HCT116 (cell line): ENCODE data around the gene SRGAP3. TPM values are rescaled to one million over a fixed set of nuclear protein-coding genes. Genes with fewer than 3 reads are reported as not detected.

ENCODE experiments used
- ATAC-seq: fragments of 200-7000 bp; cut with Tn5 transposase; 2 replicates; pipeline ENCODE4 v1.9.1; 2020; ENCODE audit warnings: mild to moderate bottlenecking, moderate library complexity
- BruUV-seq: library from RNA; stranded (reverse); fragments of 400-500 nt; replicated peaks from 2 replicates; lab custom pipeline; 2021; lab: Mats Ljungman, UMichigan
- CTCF ChIA-PET: fragments of 300-600 bp; sonication (Branson Sonifier 250); formaldehyde crosslinking; loops from one replicate; lab custom pipeline; 2021; ENCODE audit warnings: antibody characterized with exemption; lab: Charles Lee
- POLR2A ChIA-PET: fragments of 300-600, 350-600 bp; sonication (Branson Sonifier 250); formaldehyde crosslinking; loops from one replicate; lab custom pipeline; 2021; ENCODE audit warnings: antibody characterized with exemption; lab: Charles Lee
- RAD21 ChIA-PET, 2 experiments: fragments of 300-600 bp; sonication (Branson Sonifier 250); formaldehyde crosslinking; loops; one replicate each; lab custom pipeline; 2023; ENCODE audit warnings: low total read pairs in 2 of 2; ENCODE audit not compliant: uncharacterized antibody in 2 of 2, unreplicated experiment in 2 of 2, low non-redundant PET in 1 of 2; lab: Charles Lee
- DNase-seq: peaks from one replicate; pipeline ENCODE4 v3.0.0-alpha.2; 2010; ENCODE audit warnings: low read depth, low spot score
- H2AFZ ChIP-seq: fragments of 200-600 bp; shearing (Covaris generic), sonication (generic); 2 replicates; pipeline ENCODE4 v1.6.1; 2017; ENCODE audit warnings: low read depth, mixed run types, mixed read lengths, antibody characterized with exemption, low read length; ENCODE audit not compliant: poor library complexity, severe bottlenecking
- H3K27ac ChIP-seq: 2 replicates; pipeline ENCODE4 v1.5.1; 2012; ENCODE audit warnings: low read depth, low read length
- H3K27me3 ChIP-seq: fragments of 200-600 bp; sonication (generic); 2 replicates; pipeline ENCODE4 v1.6.1; 2016; ENCODE audit warnings: mixed run types, low read length, mixed read lengths; ENCODE audit not compliant: insufficient read depth
- H3K36me3 ChIP-seq, 2 experiments: fragments of 200-500 bp in 1 of 2; fragments of 200-600 bp in 1 of 2; sonication (Bioruptor generic) in 1 of 2; sonication (generic) in 1 of 2; 2 replicates each; pipeline versions ENCODE4 v1.5.1 to v1.6.1; 2014 to 2016; ENCODE audit warnings: low read length in 2 of 2, inconsistent platforms in 1 of 2, mixed read lengths in 1 of 2, mixed run types in 1 of 2; ENCODE audit not compliant: insufficient read depth in 2 of 2, control insufficient read depth in 1 of 2
- H3K4me1 ChIP-seq, 2 experiments: fragments of 200-600 bp in 1 of 2; sonication (generic) in 1 of 2; 2 replicates each; pipeline versions ENCODE4 v1.5.1 to v1.6.1; 2012 to 2017; ENCODE audit warnings: low read length in 2 of 2, inconsistent platforms in 1 of 2, mild to moderate bottlenecking in 1 of 2, mixed read lengths in 1 of 2, mixed run types in 1 of 2, moderate library complexity in 1 of 2; ENCODE audit not compliant: insufficient read depth in 2 of 2, control insufficient read depth in 1 of 2
- H3K4me2 ChIP-seq: fragments of 200-600 bp; sonication (generic); 2 replicates; pipeline ENCODE4 v1.6.1; 2017; ENCODE audit warnings: mixed run types, low read length, mixed read lengths
- H3K4me3 ChIP-seq, 2 experiments: fragments of 200-600 bp in 1 of 2; sonication (generic) in 1 of 2; replicated peaks in 1 of 2; 2 replicates each; pipeline ENCODE4 v1.5.1; 2011 to 2016; ENCODE audit warnings: low read length in 2 of 2, control low read depth in 1 of 2, low read depth in 1 of 2, mild to moderate bottlenecking in 1 of 2, mixed read lengths in 1 of 2, mixed run types in 1 of 2
- H3K79me2 ChIP-seq: fragments of 200-600 bp; sonication (generic); 2 replicates; pipeline ENCODE4 v1.6.1; 2017; ENCODE audit warnings: mild to moderate bottlenecking, mixed run types, low read length, moderate library complexity, mixed read lengths; ENCODE audit not compliant: insufficient read depth
- H3K9ac ChIP-seq: fragments of 200-600 bp; sonication (generic); 2 replicates; pipeline ENCODE4 v1.6.1; 2016; ENCODE audit warnings: low read length, mixed read lengths
- H3K9me2 ChIP-seq: fragments of 200-600 bp; sonication (generic), shearing (Covaris generic); 2 replicates; pipeline ENCODE4 v1.6.1; 2017; ENCODE audit warnings: mixed run types, mild to moderate bottlenecking, moderate library complexity; ENCODE audit not compliant: insufficient read depth
- H3K9me3 ChIP-seq, 2 experiments: fragments of 200-500 bp in 1 of 2; fragments of 200-600 bp in 1 of 2; sonication (Bioruptor generic) in 1 of 2; sonication (generic) in 1 of 2; 2 replicates each; pipeline ENCODE4 v1.6.1; 2014 to 2017; ENCODE audit warnings: low read length in 2 of 2, mixed read lengths in 2 of 2, inconsistent platforms in 1 of 2, low read depth in 1 of 2, mild to moderate bottlenecking in 1 of 2, mixed run types in 1 of 2, moderate library complexity in 1 of 2; ENCODE audit not compliant: control insufficient read depth in 1 of 2, insufficient read depth in 1 of 2
- H4K20me1 ChIP-seq: fragments of 200-600 bp; sonication (generic), shearing (Covaris generic); 2 replicates; pipeline ENCODE4 v1.6.1; 2017; ENCODE audit warnings: mixed run types, mild to moderate bottlenecking, moderate library complexity; ENCODE audit not compliant: insufficient read depth
- CBX3 ChIP-seq: IDR thresholded peaks from 2 replicates; pipeline ENCODE4 v1.6.1; 2012; ENCODE audit warnings: low read depth
- CEBPB ChIP-seq: IDR thresholded peaks from 2 replicates; pipeline ENCODE4 v1.6.1; 2012; ENCODE audit warnings: low read depth
- EGR1 ChIP-seq: IDR thresholded peaks from 2 replicates; pipeline ENCODE4 v1.6.1; 2012; ENCODE audit warnings: low read depth
- ELF1 ChIP-seq: IDR thresholded peaks from 2 replicates; pipeline ENCODE4 v1.6.1; 2012; ENCODE audit warnings: low read depth, borderline replicate concordance
- EZH2 ChIP-seq: fragments of 200-600 bp; sonication (generic); IDR thresholded peaks from 2 replicates; pipeline ENCODE4 v1.6.1; 2017; ENCODE audit warnings: antibody characterized with exemption, mixed run types
- FOSL1 ChIP-seq: IDR thresholded peaks from 2 replicates; pipeline ENCODE4 v1.6.1; 2012; ENCODE audit warnings: low read depth
- JUND ChIP-seq: IDR thresholded peaks from 2 replicates; pipeline ENCODE4 v1.6.1; 2012
- POLR2A ChIP-seq: IDR thresholded peaks from 2 replicates; pipeline ENCODE4 v1.7.0; 2011; ENCODE audit warnings: borderline replicate concordance; ENCODE audit not compliant: insufficient read depth, insufficient read length; ENCODE audit errors: extremely low read depth
- POLR2AphosphoS5 ChIP-seq: IDR thresholded peaks from 2 replicates; pipeline ENCODE4 v1.6.1; 2011; ENCODE audit warnings: mild to moderate bottlenecking, low read depth, low read length, moderate library complexity
- RAD21 ChIP-seq: IDR thresholded peaks from 2 replicates; pipeline ENCODE4 v1.6.1; 2012; ENCODE audit warnings: low read depth, mild to moderate bottlenecking
- SIN3A ChIP-seq: IDR thresholded peaks from 2 replicates; pipeline ENCODE4 v1.6.1; 2012; ENCODE audit warnings: low read depth
- SRF ChIP-seq: IDR thresholded peaks from 2 replicates; pipeline ENCODE4 v1.6.1; 2012; ENCODE audit warnings: low read depth
- TCF7L2 ChIP-seq: IDR thresholded peaks from 2 replicates; pipeline ENCODE4 v1.7.0; 2011; ENCODE audit warnings: borderline replicate concordance, inconsistent platforms; ENCODE audit not compliant: insufficient read depth, insufficient read length; ENCODE audit errors: extremely low read depth
- YY1 ChIP-seq: IDR thresholded peaks from 2 replicates; pipeline ENCODE4 v1.6.1; 2011; ENCODE audit warnings: low read length, low read depth, moderate library complexity, mild to moderate bottlenecking; ENCODE audit not compliant: insufficient replicate concordance; ENCODE audit errors: extremely low read depth
- ZFX ChIP-seq: fragments of 450-650 bp; IDR thresholded peaks from 2 replicates; pipeline ENCODE4 v1.6.1; 2017
- ZNF274 ChIP-seq: fragments of 200-500 bp; sonication (Bioruptor generic); IDR thresholded peaks from 2 replicates; pipeline ENCODE4 v1.6.1; 2014; ENCODE audit warnings: mild to moderate bottlenecking, low read depth, low read length, inconsistent platforms
- intact Hi-C: fragments of 100-400 bp; cut with micrococcal nuclease; formaldehyde crosslinking; loops from 2 replicates; pipeline ENCODE4 v1.10.0; 2022
- total RNA-seq: library from RNA; stranded (reverse); gene quantifications from one replicate; pipeline ENCODE4 v1.2.1, GENCODE V29; 2021; ENCODE audit not compliant: unreplicated experiment
- TF ChIP-seq, protein P1 (sequence below), 3 experiments: fragments of 200-600 bp in 1 of 3; sonication (generic) in 1 of 3; IDR thresholded peaks in 2 of 3; conservative IDR thresholded peaks in 1 of 3; 2 replicates each; pipeline ENCODE4 v1.5.1; 2012 to 2017; ENCODE audit warnings: low read depth in 2 of 3, low read length in 2 of 3, antibody characterized with exemption in 1 of 3, borderline replicate concordance in 1 of 3, control low read depth in 1 of 3, mild to moderate bottlenecking in 1 of 3, mixed read lengths in 1 of 3, mixed run types in 1 of 3, moderate library complexity in 1 of 3; ENCODE audit not compliant: insufficient read depth in 1 of 3
- TF ChIP-seq, protein P2 (sequence below): IDR thresholded peaks from 2 replicates; pipeline ENCODE4 v1.6.1; 2012

The SRGAP3 gene
- total RNA-seq, 1 experiment from 2014 or later: 8.3 TPM

DNA sequence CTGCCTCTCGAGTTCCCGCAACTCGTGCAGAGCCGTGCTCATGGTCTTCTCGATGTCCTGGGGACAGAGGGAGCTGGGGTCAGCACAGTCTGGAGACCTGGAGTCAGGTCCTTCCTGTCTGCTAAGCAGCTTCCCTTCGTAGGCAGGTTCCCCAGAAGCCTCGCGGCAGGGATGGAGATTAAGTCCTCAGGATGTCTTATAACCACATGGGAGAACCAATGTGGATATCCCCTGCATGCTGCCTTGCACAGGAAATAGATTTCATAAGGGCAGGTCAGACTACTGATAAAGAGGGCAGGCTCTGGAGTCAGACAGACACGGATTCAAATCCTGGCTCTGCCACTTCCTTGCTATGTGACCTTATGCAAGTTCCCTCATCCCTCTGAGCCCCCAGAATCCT lies 263.6 kb downstream of the SRGAP3 start:
- Histone ChIP-seq H4K20me1 (no peaks in the 10 kb centered on the region), H2AFZ (no peak overlapping the region), H3K4me3 (no peak overlapping the region), H3K27ac (no peak overlapping the region), H3K79me2 (no peaks in the 10 kb centered on the region), H3K9ac (no peak overlapping the region), H3K9me2 (no peaks in the 10 kb centered on the region), H3K4me1 (no peaks in the 10 kb centered on the region), H3K27me3 (no peaks in the 10 kb centered on the region; the same call in 1 of the 2 replicates), H3K36me3 (no peaks in the 10 kb centered on the region), H3K9me3 (0 out of 4 replicates have a peak, but pooled peaks cover 0 to 3% of the 10 kb centered on the region in 2 experiments), H3K4me2 (no peak overlapping the region)
- ATAC-seq (no peak), DNase-seq (no peak)
- POLR2A ChIA-PET: no interaction called here
- intact Hi-C loops: no loop called here
- RAD21 ChIA-PET: no interaction called here
- TF ChIP-seq ELF1 (no peak), YY1 (no peak), EGR1 (no peak), POLR2A (no peak), ZFX (no peak), ZNF274 (no peak), POLR2AphosphoS5 (no peak), RAD21 (no peak), EZH2 (no peak), TCF7L2 (no peak), SRF (no peak), JUND (no peak)
- CTCF ChIA-PET: interaction anchor here (3.6 kb wide), 1 partner anchor 317 kb away, joined by 26 read pairs; no protein-coding TSS in a partner anchor
- no TSS peak for BruUV-seq

DNA sequence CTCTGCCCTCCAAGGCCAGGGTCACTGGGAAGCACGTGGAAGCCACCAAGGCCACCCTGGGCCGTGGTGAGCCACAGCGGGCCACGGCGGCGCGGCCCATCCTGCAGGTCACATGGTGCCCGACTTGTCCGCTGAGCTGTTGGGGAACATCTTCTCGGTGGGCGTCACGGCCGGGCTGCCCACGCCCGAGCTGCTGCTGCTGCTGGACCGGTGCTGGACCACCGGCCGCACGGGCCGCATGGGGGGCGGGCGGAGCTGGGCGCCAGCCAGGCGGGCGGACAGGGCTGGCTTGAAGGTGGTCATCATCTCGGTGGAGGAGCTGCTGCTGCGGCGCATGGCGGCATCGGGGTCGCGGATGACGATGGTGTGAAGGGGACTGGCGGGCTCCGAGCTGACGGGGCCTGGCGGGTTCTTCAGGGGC lies 264.0 kb downstream of the SRGAP3 start:
- H4K20me1 ChIP-seq: no peaks in the 10 kb centered on the region
- BruUV-seq: no TSS peak
- no peak overlapping the region for H3K27ac ChIP-seq
- intact Hi-C loops: no loop called here
- RAD21 ChIA-PET: no interaction called here
- H2AFZ ChIP-seq: no peak overlapping the region
- H3K4me3 ChIP-seq: no peak overlapping the region
- DNase-seq: no peak
- no peaks in the 10 kb centered on the region for H3K36me3 ChIP-seq
- H3K9ac ChIP-seq: no peak overlapping the region
- no peak overlapping the region for H3K4me2 ChIP-seq
- CTCF ChIA-PET: interaction anchor here (3.6 kb wide), 1 partner anchor 317 kb away, joined by 26 read pairs; no protein-coding TSS in a partner anchor
- ATAC-seq: no peak
- H3K79me2 ChIP-seq: no peaks in the 10 kb centered on the region
- 0 out of 4 replicates have a peak, but pooled peaks cover 0 to 3% of the 10 kb centered on the region in 2 experiments for H3K9me3 ChIP-seq
- no peaks in the 10 kb centered on the region for H3K4me1 ChIP-seq
- H3K9me2 ChIP-seq: no peaks in the 10 kb centered on the region
- H3K27me3 ChIP-seq: peaks cover under 1% of the 10 kb centered on the region; the same call in 1 of the 2 replicates
- POLR2A ChIA-PET: no interaction called here
- TF ChIP-seq CBX3 (no peak), EGR1 (no peak), JUND (no peak), CEBPB (no peak), POLR2A (no peak), RAD21 (no peak), ZNF274 (no peak), FOSL1 (no peak), SIN3A (no peak), TCF7L2 (no peak)
- TF ChIP-seq, protein P1, sequence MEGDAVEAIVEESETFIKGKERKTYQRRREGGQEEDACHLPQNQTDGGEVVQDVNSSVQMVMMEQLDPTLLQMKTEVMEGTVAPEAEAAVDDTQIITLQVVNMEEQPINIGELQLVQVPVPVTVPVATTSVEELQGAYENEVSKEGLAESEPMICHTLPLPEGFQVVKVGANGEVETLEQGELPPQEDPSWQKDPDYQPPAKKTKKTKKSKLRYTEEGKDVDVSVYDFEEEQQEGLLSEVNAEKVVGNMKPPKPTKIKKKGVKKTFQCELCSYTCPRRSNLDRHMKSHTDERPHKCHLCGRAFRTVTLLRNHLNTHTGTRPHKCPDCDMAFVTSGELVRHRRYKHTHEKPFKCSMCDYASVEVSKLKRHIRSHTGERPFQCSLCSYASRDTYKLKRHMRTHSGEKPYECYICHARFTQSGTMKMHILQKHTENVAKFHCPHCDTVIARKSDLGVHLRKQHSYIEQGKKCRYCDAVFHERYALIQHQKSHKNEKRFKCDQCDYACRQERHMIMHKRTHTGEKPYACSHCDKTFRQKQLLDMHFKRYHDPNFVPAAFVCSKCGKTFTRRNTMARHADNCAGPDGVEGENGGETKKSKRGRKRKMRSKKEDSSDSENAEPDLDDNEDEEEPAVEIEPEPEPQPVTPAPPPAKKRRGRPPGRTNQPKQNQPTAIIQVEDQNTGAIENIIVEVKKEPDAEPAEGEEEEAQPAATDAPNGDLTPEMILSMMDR (IDR thresholded peaks at IDR 0.05 in 2 of 3, conservative IDR thresholded peaks at IDR 0.05 in 1 of 3; ENCODE audit: borderline replicate concordance in 1 of 3, insufficient read depth in 1 of 3, low read depth in 2 of 3, low read length in 2 of 3): no peak
- TF ChIP-seq, protein P2, sequence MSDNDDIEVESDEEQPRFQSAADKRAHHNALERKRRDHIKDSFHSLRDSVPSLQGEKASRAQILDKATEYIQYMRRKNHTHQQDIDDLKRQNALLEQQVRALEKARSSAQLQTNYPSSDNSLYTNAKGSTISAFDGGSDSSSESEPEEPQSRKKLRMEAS: no peak
